SK-N-SH treated with all-trans-retinoic acid at 6 μM for 48 hours (cell line): ENCODE results near the gene SLC25A18.

Source experiments
- ATAC-seq: fragments of 200-7000 bp; cut with Tn5 transposase; 3 replicates; pipeline ENCODE4 v1.9.1; 2020; ENCODE audit warnings: mild to moderate bottlenecking, moderate library complexity
- ARNTL ChIP-seq: fragments of 450-650 bp; formaldehyde crosslinking; IDR thresholded peaks from 2 replicates; pipeline ENCODE4 v1.5.0; 2020; ENCODE audit warnings: low read depth, mild to moderate bottlenecking, moderate library complexity, borderline replicate concordance
- CREB5 ChIP-seq: fragments of 250-450 bp; sonication (Bioruptor Pico); IDR thresholded peaks from 2 replicates; pipeline ENCODE4 v1.5.1; 2020; ENCODE audit warnings: low read depth, mild to moderate bottlenecking, moderate library complexity
- CSDC2 ChIP-seq: fragments of 250-450 bp; sonication (Bioruptor Pico); IDR thresholded peaks from 2 replicates; pipeline ENCODE4 v1.5.0; 2020; ENCODE audit warnings: mild to moderate bottlenecking, moderate library complexity
- ESRRG ChIP-seq: fragments of 250-450 bp; sonication (Bioruptor Pico); IDR thresholded peaks from 2 replicates; pipeline ENCODE4 v1.6.1; 2021; ENCODE audit warnings: mild to moderate bottlenecking
- ISL1 ChIP-seq: fragments of 250-450 bp; sonication (Bioruptor Pico); IDR thresholded peaks from 2 replicates; pipeline ENCODE4 v2.1.2; 2022; ENCODE audit warnings: mild to moderate bottlenecking, moderate library complexity
- OSR1 ChIP-seq: fragments of 250-450 bp; sonication (Bioruptor Pico); IDR thresholded peaks from 2 replicates; pipeline ENCODE4 v1.8.0; 2022; ENCODE audit warnings: moderate library complexity, mild to moderate bottlenecking, inconsistent platforms
- PPARA ChIP-seq: fragments of 250-450 bp; sonication (Bioruptor Pico); IDR thresholded peaks from 2 replicates; pipeline ENCODE4 v1.5.0; 2020; ENCODE audit warnings: mild to moderate bottlenecking, borderline replicate concordance
- RARB ChIP-seq: fragments of 250-450 bp; sonication (Bioruptor Pico); IDR thresholded peaks from 2 replicates; pipeline ENCODE4 v1.8.0; 2021; ENCODE audit warnings: mild to moderate bottlenecking, moderate library complexity
- SNAI2 ChIP-seq: fragments of 250-450 bp; sonication (Bioruptor Pico); IDR thresholded peaks from 2 replicates; pipeline ENCODE4 v1.5.0; 2020; ENCODE audit warnings: mild to moderate bottlenecking, moderate library complexity
- TCF4 ChIP-seq: fragments of 250-450 bp; sonication (Bioruptor Pico); IDR thresholded peaks from 2 replicates; pipeline ENCODE4 v1.8.0; 2021; ENCODE audit warnings: mild to moderate bottlenecking, moderate library complexity, borderline replicate concordance
- TOX ChIP-seq: fragments of 250-450 bp; sonication (Bioruptor Pico); IDR thresholded peaks from 2 replicates; pipeline ENCODE4 v1.8.0; 2021; ENCODE audit warnings: mild to moderate bottlenecking, moderate library complexity, borderline replicate concordance
- TSHZ2 ChIP-seq: fragments of 250-450 bp; sonication (Bioruptor Pico); IDR thresholded peaks from 2 replicates; pipeline ENCODE4 v1.5.0; 2020; ENCODE audit warnings: mild to moderate bottlenecking, moderate library complexity
- ZC3H10 ChIP-seq: fragments of 250-450 bp; sonication (Bioruptor Pico); IDR thresholded peaks from 2 replicates; pipeline ENCODE4 v1.5.1; 2021; ENCODE audit warnings: mild to moderate bottlenecking, moderate library complexity
- ZFP3 ChIP-seq: fragments of 250-450 bp; sonication (Bioruptor Pico); IDR thresholded peaks from 2 replicates; pipeline ENCODE4 v1.5.0; 2020; ENCODE audit warnings: mild to moderate bottlenecking, moderate library complexity
- ZFP30 ChIP-seq: fragments of 450-650 bp; formaldehyde crosslinking; IDR thresholded peaks from 2 replicates; pipeline ENCODE4 v1.5.0; 2022; ENCODE audit warnings: mild to moderate bottlenecking, moderate library complexity
- ZNF565 ChIP-seq: fragments of 450-650 bp; formaldehyde crosslinking; conservative IDR thresholded peaks from 2 replicates; pipeline ENCODE4 v1.5.0; 2020; ENCODE audit warnings: low read depth, mild to moderate bottlenecking, moderate library complexity
- ZNF70 ChIP-seq: fragments of 450-650 bp; formaldehyde crosslinking; IDR thresholded peaks from 2 replicates; pipeline ENCODE4 v1.5.0; 2020; ENCODE audit warnings: mild to moderate bottlenecking, moderate library complexity
- ZNF8 ChIP-seq: fragments of 450-650 bp; formaldehyde crosslinking; IDR thresholded peaks from 2 replicates; pipeline ENCODE4 v1.5.0; 2020; ENCODE audit warnings: mild to moderate bottlenecking, moderate library complexity
- TF ChIP-seq, protein P1 (sequence below): fragments of 250-450 bp; sonication (Bioruptor Pico); IDR thresholded peaks from 2 replicates; pipeline ENCODE4 v1.5.1; 2021; ENCODE audit warnings: mild to moderate bottlenecking, moderate library complexity
- TF ChIP-seq, protein P2 (sequence below): fragments of 250-450 bp; sonication (Bioruptor Pico); IDR thresholded peaks from 2 replicates; pipeline ENCODE4 v1.8.0; 2021; ENCODE audit warnings: low read depth, mild to moderate bottlenecking, moderate library complexity, borderline replicate concordance
- TF ChIP-seq, protein P3 (sequence below): fragments of 250-450 bp; sonication (Bioruptor Pico); IDR thresholded peaks from 2 replicates; pipeline ENCODE4 v1.8.0; 2020; ENCODE audit warnings: mild to moderate bottlenecking, moderate library complexity, borderline replicate concordance

The SLC25A18 gene

GRCh38 chr22:17627961-17628405, 64.7 kb downstream of the SLC25A18 start:
- TF ChIP-seq, protein P1, sequence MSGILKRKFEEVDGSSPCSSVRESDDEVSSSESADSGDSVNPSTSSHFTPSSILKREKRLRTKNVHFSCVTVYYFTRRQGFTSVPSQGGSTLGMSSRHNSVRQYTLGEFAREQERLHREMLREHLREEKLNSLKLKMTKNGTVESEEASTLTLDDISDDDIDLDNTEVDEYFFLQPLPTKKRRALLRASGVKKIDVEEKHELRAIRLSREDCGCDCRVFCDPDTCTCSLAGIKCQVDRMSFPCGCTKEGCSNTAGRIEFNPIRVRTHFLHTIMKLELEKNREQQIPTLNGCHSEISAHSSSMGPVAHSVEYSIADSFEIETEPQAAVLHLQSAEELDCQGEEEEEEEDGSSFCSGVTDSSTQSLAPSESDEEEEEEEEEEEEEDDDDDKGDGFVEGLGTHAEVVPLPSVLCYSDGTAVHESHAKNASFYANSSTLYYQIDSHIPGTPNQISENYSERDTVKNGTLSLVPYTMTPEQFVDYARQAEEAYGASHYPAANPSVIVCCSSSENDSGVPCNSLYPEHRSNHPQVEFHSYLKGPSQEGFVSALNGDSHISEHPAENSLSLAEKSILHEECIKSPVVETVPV (CRISPR knock-in tag): no peak
- TF ChIP-seq CREB5 (CRISPR knock-in tag) (no peak), CSDC2 (no peak), OSR1 (CRISPR knock-in tag) (no peak), ZC3H10 (no peak), RARB (CRISPR knock-in tag) (no peak), SNAI2 (CRISPR knock-in tag) (no peak), ZNF8 (no peak), TCF4 (no peak), TOX (CRISPR knock-in tag) (no peak), ZNF70 (no peak), ZNF565 (CRISPR knock-in tag) (no peak), ZFP3 (CRISPR knock-in tag) (no peak)
- TF ChIP-seq, protein P2, sequence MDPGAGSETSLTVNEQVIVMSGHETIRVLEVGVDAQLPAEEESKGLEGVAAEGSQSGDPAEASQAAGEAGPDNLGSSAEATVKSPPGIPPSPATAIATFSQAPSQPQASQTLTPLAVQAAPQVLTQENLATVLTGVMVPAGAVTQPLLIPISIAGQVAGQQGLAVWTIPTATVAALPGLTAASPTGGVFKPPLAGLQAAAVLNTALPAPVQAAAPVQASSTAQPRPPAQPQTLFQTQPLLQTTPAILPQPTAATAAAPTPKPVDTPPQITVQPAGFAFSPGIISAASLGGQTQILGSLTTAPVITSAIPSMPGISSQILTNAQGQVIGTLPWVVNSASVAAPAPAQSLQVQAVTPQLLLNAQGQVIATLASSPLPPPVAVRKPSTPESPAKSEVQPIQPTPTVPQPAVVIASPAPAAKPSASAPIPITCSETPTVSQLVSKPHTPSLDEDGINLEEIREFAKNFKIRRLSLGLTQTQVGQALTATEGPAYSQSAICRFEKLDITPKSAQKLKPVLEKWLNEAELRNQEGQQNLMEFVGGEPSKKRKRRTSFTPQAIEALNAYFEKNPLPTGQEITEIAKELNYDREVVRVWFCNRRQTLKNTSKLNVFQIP (CRISPR knock-in tag): no peak
- ATAC-seq: no peak; the same call in 1 of the 3 replicates

- TF ChIP-seq ISL1 (CRISPR knock-in tag) (no peak), RARB (CRISPR knock-in tag) (no peak), ZFP30 (CRISPR knock-in tag) (no peak), ZNF8 (no peak), ZC3H10 (no peak), TOX (CRISPR knock-in tag) (no peak), TCF4 (no peak), ARNTL (no peak), ESRRG (CRISPR knock-in tag) (no peak), ZNF565 (CRISPR knock-in tag) (no peak), TSHZ2 (CRISPR knock-in tag) (no peak), ZNF70 (no peak), PPARA (CRISPR knock-in tag) (no peak), CSDC2 (no peak), SNAI2 (CRISPR knock-in tag) (no peak), CREB5 (CRISPR knock-in tag) (no peak), OSR1 (CRISPR knock-in tag) (no peak)
- TF ChIP-seq, protein P2 (CRISPR knock-in tag): no peak
- TF ChIP-seq, protein P3, sequence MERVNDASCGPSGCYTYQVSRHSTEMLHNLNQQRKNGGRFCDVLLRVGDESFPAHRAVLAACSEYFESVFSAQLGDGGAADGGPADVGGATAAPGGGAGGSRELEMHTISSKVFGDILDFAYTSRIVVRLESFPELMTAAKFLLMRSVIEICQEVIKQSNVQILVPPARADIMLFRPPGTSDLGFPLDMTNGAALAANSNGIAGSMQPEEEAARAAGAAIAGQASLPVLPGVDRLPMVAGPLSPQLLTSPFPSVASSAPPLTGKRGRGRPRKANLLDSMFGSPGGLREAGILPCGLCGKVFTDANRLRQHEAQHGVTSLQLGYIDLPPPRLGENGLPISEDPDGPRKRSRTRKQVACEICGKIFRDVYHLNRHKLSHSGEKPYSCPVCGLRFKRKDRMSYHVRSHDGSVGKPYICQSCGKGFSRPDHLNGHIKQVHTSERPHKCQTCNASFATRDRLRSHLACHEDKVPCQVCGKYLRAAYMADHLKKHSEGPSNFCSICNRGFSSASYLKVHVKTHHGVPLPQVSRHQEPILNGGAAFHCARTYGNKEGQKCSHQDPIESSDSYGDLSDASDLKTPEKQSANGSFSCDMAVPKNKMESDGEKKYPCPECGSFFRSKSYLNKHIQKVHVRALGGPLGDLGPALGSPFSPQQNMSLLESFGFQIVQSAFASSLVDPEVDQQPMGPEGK: no peak
- TF ChIP-seq, protein P1 (CRISPR knock-in tag): no peak
- TF ChIP-seq, all 23 proteins: peak for 0
Measured at GRCh38 chr22:17628406-17629172, 65.3 kb downstream of the SLC25A18 start, which contains the start of gene ATP6V1E1. Gene ATP6V1E1, minus strand, starts transcription at chr22:17628749. Its CDS starts 114 bp downstream, at chr22:17628635.

More at GRCh38 chr22:17628406-17629172, 65.3 kb downstream of the SLC25A18 start, which contains the start of gene ATP6V1E1:
- peak; percentile 99 for ATAC-seq
